Natural killer cell treated with Interleukin-12 subunit alpha and Interleukin-12 subunit beta and Interleukin-15 and Interleukin-18, amount 100 ng/mL, for 72 hours (primary cell): Measurements from ENCODE around the gene INKA1. TPM values are rescaled to one million over a fixed set of nuclear protein-coding genes. Genes with fewer than 3 reads are reported as not detected.
"Not testable (repeated sequence)": the region's sequence is repeated elsewhere in the genome, so short reads cannot be mapped to it uniquely, and the experiment has no call there.

Experiments
- ATAC-seq, 2 donors: fragments of 150-1000 bp; cut with Tn5 transposase in 1 of 2; sonication (Bioruptor Pico), chemical (Tn5 transposase) in 1 of 2; 2 replicates each; pipeline ENCODE4 v1.10.0; 2021
- DNase-seq: peaks from one replicate; pipeline ENCODE4 v3.0.0; 2022; ENCODE audit warnings: low spot score
- H3K27ac Mint-ChIP-seq, 2 donors: 1 replicate in 1 of 2; 2 replicates in 1 of 2; pipeline ENCODE4 v1.8.0; 2022; ENCODE audit warnings: mixed read lengths in 2 of 2, mild to moderate bottlenecking in 1 of 2, moderate library complexity in 1 of 2
- H3K27me3 Mint-ChIP-seq, 2 donors: 1 replicate in 1 of 2; 2 replicates in 1 of 2; pipeline ENCODE4 v1.8.0; 2022; ENCODE audit warnings: mixed read lengths in 2 of 2
- H3K36me3 Mint-ChIP-seq: one replicate; pipeline ENCODE4 v1.8.0; 2022; ENCODE audit warnings: mixed read lengths
- H3K4me1 Mint-ChIP-seq, 2 donors: 1 replicate in 1 of 2; 2 replicates in 1 of 2; pipeline ENCODE4 v1.8.0; 2022; ENCODE audit warnings: low read depth in 2 of 2, mixed read lengths in 2 of 2, mild to moderate bottlenecking in 1 of 2
- H3K4me3 Mint-ChIP-seq: one replicate; pipeline ENCODE4 v1.8.0; 2022; ENCODE audit warnings: mixed read lengths
- H3K9me3 Mint-ChIP-seq: 2 replicates; pipeline ENCODE4 v1.8.0; 2022; ENCODE audit warnings: mixed read lengths
- total RNA-seq, 2 donors: library from RNA; stranded (reverse); gene quantifications; one replicate each; pipeline ENCODE4 v1.2.3, GENCODE V29; 2022

INKA1 gene
- total RNA-seq, 2 donors from 2014 or later, result 0.64 TPM; not detected in 1

DNA sequence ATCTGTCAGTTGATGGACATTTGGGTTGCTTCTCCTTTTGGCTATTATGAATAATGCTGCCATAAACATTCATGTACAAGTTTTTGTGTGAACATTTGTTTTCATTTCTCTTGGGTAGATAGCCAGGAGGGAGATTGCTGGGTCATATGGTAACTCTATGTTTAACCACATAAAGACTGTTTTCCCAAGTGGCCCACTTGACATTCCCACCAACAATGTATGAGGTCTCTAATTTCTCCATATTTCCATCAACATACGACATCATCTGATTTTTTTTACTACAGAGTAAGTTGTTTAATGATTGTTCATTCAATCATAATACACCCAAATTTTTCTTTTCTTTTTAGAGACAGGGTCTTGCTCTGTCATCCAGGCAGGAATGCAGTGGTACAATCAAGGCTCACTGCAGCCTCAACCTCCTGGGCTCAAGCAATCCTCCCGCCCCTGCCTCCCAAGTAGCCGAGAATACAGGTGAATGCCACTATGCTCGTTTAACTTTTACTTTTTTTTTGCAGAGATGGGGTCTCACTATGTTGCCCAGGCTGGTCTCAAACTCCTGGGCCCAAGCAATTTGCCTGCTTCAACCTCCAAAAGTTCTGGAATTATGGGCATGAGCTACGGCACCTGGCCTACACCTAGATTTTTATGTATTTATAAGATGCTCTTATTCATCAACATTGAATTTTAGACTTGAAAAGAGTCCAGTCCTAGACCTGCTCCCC, 23.5 kb upstream of the INKA1 start:
- Mint-ChIP-seq H3K27me3 (no peaks in the 10 kb centered on the region), H3K9me3 (no peaks in the 10 kb centered on the region), H3K27ac (peak overlapping the region in 1 of 2 donors; percentile 15), H3K4me1 (peaks cover 17 to 23% of the 10 kb centered on the region in 2 donors), H3K36me3 (no peaks in the 10 kb centered on the region), H3K4me3 (no peak overlapping the region)
- no peak for ATAC-seq
- DNase-seq, result no peak

GRCh38 chr3:49780080-49780974, 22.7 kb upstream of the INKA1 start:
- no peaks in the 10 kb centered on the region for H3K27me3 Mint-ChIP-seq
- no peak for DNase-seq
- H3K27ac Mint-ChIP-seq, result peak overlapping the region in 1 of 2 donors; percentile 27
- H3K9me3 Mint-ChIP-seq, result no peaks in the 10 kb centered on the region
- H3K36me3 Mint-ChIP-seq, result no peaks in the 10 kb centered on the region
- peaks cover 23% of the 10 kb centered on the region in 2 donors for H3K4me1 Mint-ChIP-seq
- no peak for ATAC-seq
- H3K4me3 Mint-ChIP-seq, result no peak overlapping the region

DNA sequence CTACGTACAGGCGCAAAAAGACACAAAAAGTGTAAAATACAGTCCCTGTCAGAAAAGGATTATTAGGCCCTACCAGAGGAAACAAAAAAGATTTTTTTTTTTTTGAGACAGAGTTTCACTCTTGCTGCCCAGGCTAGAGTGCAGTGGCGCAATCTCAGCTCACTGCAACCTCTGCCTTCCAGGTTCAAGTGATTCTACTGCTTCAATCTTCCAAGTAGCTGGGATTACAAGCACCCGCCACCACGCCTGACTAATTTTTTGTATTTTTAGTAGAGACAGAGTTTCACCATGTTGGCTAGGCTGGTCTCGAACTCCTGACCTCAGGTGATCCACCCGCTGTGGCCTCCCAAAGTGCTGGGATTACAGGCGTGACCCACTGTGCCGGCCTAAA, 22.1 kb upstream of the INKA1 start:
- Mint-ChIP-seq H3K27ac (peak overlapping the region in 1 of 2 donors; percentile 27), H3K4me1 (peaks cover 26 to 27% of the 10 kb centered on the region in 2 donors)
- DNase-seq, result not testable (repeated sequence)

GRCh38 chr3:49781415-49782199, 21.5 kb upstream of the INKA1 start:
- DNase-seq (no peak), ATAC-seq (no peak)
- H3K27me3 Mint-ChIP-seq, result no peaks in the 10 kb centered on the region
- H3K36me3 Mint-ChIP-seq, result no peaks in the 10 kb centered on the region
- no peak overlapping the region for H3K27ac Mint-ChIP-seq
- H3K4me1 Mint-ChIP-seq, result peaks cover 27 to 28% of the 10 kb centered on the region in 2 donors
- H3K4me3 Mint-ChIP-seq, result no peak overlapping the region
- H3K9me3 Mint-ChIP-seq, result no peaks in the 10 kb centered on the region

More for the DNA sequence above, 22.1 kb upstream of the INKA1 start:
- not testable (repeated sequence) for H3K9me3 Mint-ChIP-seq, H3K4me3 Mint-ChIP-seq, H3K27me3 Mint-ChIP-seq, H3K36me3 Mint-ChIP-seq, ATAC-seq

DNA sequence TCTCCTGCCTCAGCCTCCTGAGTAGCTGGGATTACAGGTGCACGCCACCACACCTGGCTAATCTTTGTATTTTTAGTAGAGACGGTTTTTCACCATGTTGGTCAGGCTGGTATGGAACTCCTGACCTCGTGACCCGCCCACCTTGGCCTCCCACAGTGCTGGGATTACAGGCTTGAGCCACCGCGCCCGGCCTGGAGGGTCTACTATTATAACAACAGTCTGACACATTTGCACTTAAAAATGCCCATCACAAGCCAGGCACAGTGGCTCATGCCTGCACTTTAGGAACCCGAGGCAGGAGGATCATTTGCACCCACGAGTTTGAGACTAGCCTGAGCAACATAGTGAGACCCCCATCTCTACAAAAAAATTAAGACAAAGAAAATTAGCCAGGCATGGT, 20.8 kb upstream of the INKA1 start:
- not testable (repeated sequence) for H3K9me3 Mint-ChIP-seq, H3K27ac Mint-ChIP-seq, H3K27me3 Mint-ChIP-seq, H3K36me3 Mint-ChIP-seq, ATAC-seq, H3K4me3 Mint-ChIP-seq, DNase-seq
- peaks cover 33 to 34% of the 10 kb centered on the region in 2 donors for H3K4me1 Mint-ChIP-seq

DNA sequence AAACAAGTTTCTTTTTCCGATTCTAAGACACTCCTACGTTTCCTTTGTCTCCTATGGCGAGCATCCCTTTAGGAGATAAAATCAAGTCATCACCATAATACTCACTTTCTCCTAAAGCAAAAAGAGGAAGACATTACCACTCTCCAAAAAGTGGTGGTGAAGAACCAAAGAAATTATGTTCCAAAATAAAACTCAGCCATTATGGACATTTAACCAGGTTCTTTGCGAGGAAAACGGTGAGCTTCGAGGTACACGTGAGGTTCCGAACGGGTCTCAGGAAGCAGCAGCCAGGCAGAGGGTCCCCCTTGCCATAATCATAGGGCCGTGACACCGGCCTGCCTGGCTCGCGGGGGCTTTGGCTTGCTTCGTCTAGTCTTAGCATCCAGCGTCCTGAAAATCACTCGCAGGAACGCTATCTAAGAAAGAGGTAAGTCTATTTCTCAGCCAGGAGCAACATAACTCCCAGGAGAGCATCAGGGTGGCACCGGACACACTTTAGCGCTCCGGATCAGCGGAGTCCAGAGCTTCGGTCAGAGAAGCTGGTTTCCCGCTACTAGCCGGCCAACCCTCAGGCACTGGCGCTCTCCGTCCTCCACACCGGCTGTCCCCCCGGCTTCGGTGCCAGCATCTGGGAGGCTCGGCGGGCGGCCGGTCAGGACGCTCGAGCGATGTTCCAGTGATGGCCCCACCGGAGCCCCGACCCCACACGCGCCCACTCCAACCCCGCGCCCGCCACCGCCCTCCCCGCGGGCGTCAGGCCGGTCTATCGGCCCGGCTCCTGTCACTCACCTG, 17.3 kb upstream of the INKA1 start:
- peak overlapping the region; percentile 95 for H3K4me3 Mint-ChIP-seq
- peak; percentile 67 to 70 for ATAC-seq
- H3K4me1 Mint-ChIP-seq, result peaks cover 23 to 30% of the 10 kb centered on the region in 2 donors
- no peak for DNase-seq
- H3K27ac Mint-ChIP-seq, result peak overlapping the region; percentile 71 to 93
- H3K36me3 Mint-ChIP-seq, result no peaks in the 10 kb centered on the region
- peaks cover 5 to 7% of the 10 kb centered on the region in 2 donors for H3K27me3 Mint-ChIP-seq
- no peaks in the 10 kb centered on the region for H3K9me3 Mint-ChIP-seq

DNA sequence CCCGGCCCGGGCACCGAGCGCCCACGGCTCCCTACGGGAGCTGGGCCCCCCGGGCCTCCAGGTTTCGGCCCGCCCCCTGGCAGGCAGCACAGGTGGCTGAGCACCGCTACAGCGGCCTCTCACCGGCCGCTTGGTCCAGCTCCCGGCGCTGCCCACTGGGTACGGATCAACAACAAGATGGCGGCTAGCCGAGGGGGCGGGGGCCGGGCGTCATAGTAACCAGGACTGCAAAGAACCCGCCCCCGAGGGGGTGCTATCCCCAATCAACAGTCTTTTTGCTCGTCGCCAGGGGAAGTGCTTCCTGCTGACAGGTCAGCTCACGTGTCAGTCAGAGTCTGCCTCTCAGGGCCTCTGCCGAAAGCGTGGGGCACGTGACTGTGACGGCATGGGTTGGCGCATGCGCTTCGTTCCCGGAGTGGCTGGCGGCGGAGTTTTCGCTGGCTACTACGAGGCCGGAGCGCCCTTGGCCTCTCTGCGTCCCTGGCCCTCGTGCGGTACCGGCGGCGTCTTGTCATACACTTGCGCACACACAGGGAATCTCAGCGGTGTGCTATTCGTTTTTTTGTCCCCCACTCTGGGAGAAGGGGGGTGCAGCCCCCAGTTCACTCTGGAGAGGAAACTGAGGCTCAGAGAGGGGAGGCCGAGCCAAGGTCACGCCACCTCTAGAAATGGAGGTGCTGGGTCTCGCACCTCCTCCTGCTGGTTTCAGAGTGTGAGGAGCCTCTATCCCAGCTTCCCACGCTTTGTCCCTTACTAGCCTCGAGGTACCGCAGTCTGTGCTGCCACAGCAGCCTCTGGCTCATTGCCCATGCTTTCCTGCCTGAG, 16.5 kb upstream of the INKA1 start, which contains the start of gene IP6K1:
TSS of gene IP6K1 (minus strand) at position 186 of the 825 bp plus-strand sequence. CDS start 38,502 bp downstream, outside the sequence.
- ATAC-seq (peak; percentile 100), DNase-seq (peak; percentile 100)
- Mint-ChIP-seq H3K27ac (peak within 1 kb of the TSS; percentile 83 to 95), H3K4me1 (peaks cover 19 to 25% of the 10 kb centered on the region in 2 donors), H3K36me3 (no peaks in the 10 kb centered on the region), H3K9me3 (no peaks in the 10 kb centered on the region), H3K4me3 (peak within 1 kb of the TSS; percentile 95), H3K27me3 (peaks cover 5 to 7% of the 10 kb centered on the region in 2 donors)

DNA sequence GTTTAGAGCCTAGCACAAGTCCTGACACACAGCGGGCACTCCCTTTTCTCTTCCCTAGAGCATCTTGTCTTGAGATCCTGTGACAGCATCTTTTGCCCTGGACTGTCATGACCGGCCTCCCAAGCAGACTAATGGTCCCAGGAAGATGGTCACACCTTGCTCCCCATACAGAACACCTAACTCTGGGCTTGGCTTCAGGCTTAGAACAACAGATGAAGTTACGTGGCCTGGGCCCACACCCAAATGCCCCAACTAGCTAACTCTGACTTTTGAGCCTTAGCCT, 15.9 kb upstream of the INKA1 start:
- H3K4me3 Mint-ChIP-seq, result peak overlapping the region; percentile 87
- no peaks in the 10 kb centered on the region for H3K36me3 Mint-ChIP-seq
- ATAC-seq (no peak), DNase-seq (no peak)
- H3K9me3 Mint-ChIP-seq, result no peaks in the 10 kb centered on the region
- peaks cover 19 to 25% of the 10 kb centered on the region in 2 donors for H3K4me1 Mint-ChIP-seq
- H3K27ac Mint-ChIP-seq, result peak overlapping the region; percentile 83 to 95
- peaks cover 5 to 7% of the 10 kb centered on the region in 2 donors for H3K27me3 Mint-ChIP-seq

- H3K27me3 Mint-ChIP-seq, result peaks cover 5 to 7% of the 10 kb centered on the region in 2 donors
- ATAC-seq (no peak), DNase-seq (no peak)
- peak overlapping the region; percentile 87 for H3K4me3 Mint-ChIP-seq
- H3K27ac Mint-ChIP-seq, result peak overlapping the region; percentile 83 to 95
- H3K36me3 Mint-ChIP-seq, result no peaks in the 10 kb centered on the region
- peaks cover 17 to 25% of the 10 kb centered on the region in 2 donors for H3K4me1 Mint-ChIP-seq
- H3K9me3 Mint-ChIP-seq, result no peaks in the 10 kb centered on the region
These were observed 15.5 kb upstream of the INKA1 start for GRCh38 chr3:49787536-49787935.

DNA sequence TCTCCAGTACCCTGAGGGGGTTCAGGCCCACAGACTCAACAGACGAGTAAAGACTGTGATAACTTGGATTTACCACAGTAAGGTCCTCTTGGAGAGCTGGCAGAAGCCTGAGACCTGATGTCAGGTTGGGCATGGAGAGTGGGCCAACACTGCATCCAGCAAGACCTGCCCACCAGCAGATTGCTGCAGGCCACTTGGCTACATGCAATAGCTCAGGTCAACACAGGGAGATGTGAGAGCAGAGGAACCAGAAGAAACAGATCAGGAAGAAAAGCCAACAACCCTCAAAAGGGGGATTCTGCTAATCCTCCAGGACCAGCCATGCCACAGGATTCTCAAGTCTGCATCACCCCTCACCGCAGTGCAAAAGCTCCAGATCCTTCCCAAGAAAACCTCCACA, 15.0 kb upstream of the INKA1 start:
- no peaks in the 10 kb centered on the region for H3K9me3 Mint-ChIP-seq
- ATAC-seq, result no peak
- peaks cover 5 to 7% of the 10 kb centered on the region in 2 donors for H3K27me3 Mint-ChIP-seq
- no peak overlapping the region for H3K27ac Mint-ChIP-seq
- H3K36me3 Mint-ChIP-seq, result no peaks in the 10 kb centered on the region
- no peak overlapping the region for H3K4me3 Mint-ChIP-seq
- no peak for DNase-seq
- H3K4me1 Mint-ChIP-seq, result peaks cover 17 to 25% of the 10 kb centered on the region in 2 donors

- Mint-ChIP-seq H3K27ac (no peak overlapping the region), H3K27me3 (peaks cover 5 to 7% of the 10 kb centered on the region in 2 donors), H3K36me3 (no peaks in the 10 kb centered on the region), H3K4me1 (peaks cover 10 to 15% of the 10 kb centered on the region in 2 donors), H3K9me3 (no peaks in the 10 kb centered on the region), H3K4me3 (no peak overlapping the region)
- no peak for DNase-seq
- ATAC-seq, result no peak
These were observed 12.2 kb upstream of the INKA1 start for GRCh38 chr3:49790626-49791411.

DNA sequence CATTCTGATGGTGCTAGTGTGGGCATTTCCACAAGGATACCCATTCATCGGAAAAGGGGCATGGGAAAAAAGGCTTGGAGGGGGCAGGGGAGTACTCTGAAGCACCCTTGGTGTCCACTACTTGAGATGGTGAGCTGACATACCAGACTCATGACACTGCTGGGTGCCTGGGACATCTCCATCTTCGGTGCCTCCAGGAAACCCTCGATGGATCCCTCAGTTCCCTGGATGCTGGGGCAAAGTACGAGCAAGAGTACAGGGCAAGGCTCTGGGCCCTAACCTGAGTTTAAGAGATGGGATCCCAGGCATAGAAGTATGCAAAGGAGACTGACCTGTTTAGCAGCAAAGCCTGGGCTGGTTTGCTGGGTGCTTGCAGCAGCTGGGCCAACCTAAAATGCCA, 11.5 kb upstream of the INKA1 start:
- Mint-ChIP-seq H3K4me1 (peaks cover 9 to 15% of the 10 kb centered on the region in 2 donors), H3K4me3 (no peak overlapping the region), H3K27ac (no peak overlapping the region), H3K36me3 (no peaks in the 10 kb centered on the region), H3K27me3 (peaks cover 5 to 7% of the 10 kb centered on the region in 2 donors), H3K9me3 (no peaks in the 10 kb centered on the region)
- ATAC-seq (no peak), DNase-seq (no peak)
